H9 (cell line): ENCODE results near the gene CHD9. TPM values are rescaled to one million over a fixed set of nuclear protein-coding genes. Genes with fewer than 3 reads are reported as not detected.

ENCODE experiments used
- DNase-seq: peaks from one replicate; pipeline ENCODE4 v3.0.0-alpha.2; 2017
- H2AFZ ChIP-seq: one replicate; pipeline ENCODE4 v1.6.1; 2013; ENCODE audit warnings: mild to moderate bottlenecking, low read length, control low read depth, moderate library complexity
- H2AK5ac ChIP-seq: 2 replicates; pipeline ENCODE4 v1.6.1; 2013; ENCODE audit warnings: low read length, control low read depth, mixed read lengths; ENCODE audit not compliant: insufficient read length
- H2BK120ac ChIP-seq: one replicate; pipeline ENCODE4 v1.6.1; 2013; ENCODE audit warnings: low read depth, mild to moderate bottlenecking, low read length, control low read depth, inconsistent platforms; ENCODE audit not compliant: poor library complexity, severe bottlenecking
- H2BK12ac ChIP-seq: 2 replicates; pipeline ENCODE4 v1.6.1; 2013; ENCODE audit warnings: low read length, control low read depth, mixed read lengths, low read depth; ENCODE audit not compliant: insufficient read length
- H2BK15ac ChIP-seq: 2 replicates; pipeline ENCODE4 v1.6.1; 2013; ENCODE audit warnings: low read depth, low read length, control low read depth
- H2BK20ac ChIP-seq: one replicate; pipeline ENCODE4 v1.6.1; 2013; ENCODE audit warnings: low read depth, mild to moderate bottlenecking, low read length, control low read depth, inconsistent platforms; ENCODE audit not compliant: poor library complexity, severe bottlenecking
- H2BK5ac ChIP-seq: 2 replicates; pipeline ENCODE4 v1.6.1; 2013; ENCODE audit warnings: low read length, control low read depth, mixed read lengths; ENCODE audit not compliant: insufficient read length
- H3K14ac ChIP-seq: 2 replicates; pipeline ENCODE4 v1.6.1; 2013; ENCODE audit warnings: low read length, control low read depth; ENCODE audit not compliant: insufficient read depth
- H3K18ac ChIP-seq: 2 replicates; pipeline ENCODE4 v1.6.1; 2013; ENCODE audit warnings: low read depth, mild to moderate bottlenecking, mixed read lengths, low read length, control low read depth; ENCODE audit not compliant: insufficient read length
- H3K23ac ChIP-seq: 2 replicates; pipeline ENCODE4 v1.6.1; 2013; ENCODE audit warnings: low read length, control low read depth, mixed read lengths, low read depth; ENCODE audit not compliant: insufficient read length
- H3K23me2 ChIP-seq: 2 replicates; pipeline ENCODE4 v1.6.1; 2013; ENCODE audit warnings: low read depth, mild to moderate bottlenecking, mixed read lengths, low read length, control low read depth; ENCODE audit not compliant: insufficient read length, poor library complexity, severe bottlenecking
- H3K27ac ChIP-seq: 2 replicates; pipeline ENCODE4 v1.5.1; 2013; ENCODE audit warnings: low read length, control low read depth, mixed read lengths, low read depth; ENCODE audit not compliant: insufficient read length
- H3K27me3 ChIP-seq: 2 replicates; pipeline ENCODE4 v1.6.1; 2013; ENCODE audit warnings: low read length, control low read depth, inconsistent platforms; ENCODE audit not compliant: insufficient read depth
- H3K4ac ChIP-seq: 2 replicates; pipeline ENCODE4 v1.6.1; 2013; ENCODE audit warnings: low read depth, mild to moderate bottlenecking, control low read depth, inconsistent platforms, low read length, moderate library complexity
- H3K4me1 ChIP-seq: 2 replicates; pipeline ENCODE4 v1.6.1; 2013; ENCODE audit warnings: low read length, control low read depth, inconsistent platforms; ENCODE audit not compliant: insufficient read depth
- H3K4me2 ChIP-seq: 2 replicates; pipeline ENCODE4 v1.6.1; 2013; ENCODE audit warnings: low read length, control low read depth, mixed read lengths; ENCODE audit not compliant: insufficient read length, insufficient read depth
- H3K56ac ChIP-seq: 2 replicates; pipeline ENCODE4 v1.6.1; 2013; ENCODE audit warnings: low read depth, mild to moderate bottlenecking, mixed read lengths, low read length, control low read depth; ENCODE audit not compliant: insufficient read length
- H3K79me1 ChIP-seq: 2 replicates; pipeline ENCODE4 v1.6.1; 2013; ENCODE audit warnings: low read depth, mild to moderate bottlenecking, moderate library complexity, low read length, control low read depth, inconsistent platforms; ENCODE audit not compliant: insufficient read depth, poor library complexity, severe bottlenecking
- H3K79me2 ChIP-seq: 2 replicates; pipeline ENCODE4 v1.6.1; 2013; ENCODE audit warnings: low read length, control low read depth, inconsistent platforms; ENCODE audit not compliant: insufficient read depth
- H3K9ac ChIP-seq: 2 replicates; pipeline ENCODE4 v1.6.1; 2013; ENCODE audit warnings: low read length, control low read depth, mixed read lengths; ENCODE audit not compliant: insufficient read length; ENCODE audit errors: extremely low read depth
- H3K9me3 ChIP-seq: one replicate; pipeline ENCODE4 v1.6.1; 2013; ENCODE audit warnings: low read depth, low read length, inconsistent platforms; ENCODE audit not compliant: control insufficient read depth
- H3T11ph ChIP-seq: one replicate; pipeline ENCODE4 v1.6.1; 2013; ENCODE audit warnings: mild to moderate bottlenecking, low read length, control low read depth, inconsistent platforms
- H4K20me1 ChIP-seq: one replicate; pipeline ENCODE4 v1.6.1; 2013; ENCODE audit not compliant: control insufficient read depth, insufficient read length, insufficient read depth
- H4K5ac ChIP-seq: 2 replicates; pipeline ENCODE4 v1.6.1; 2013; ENCODE audit warnings: low read depth, mild to moderate bottlenecking, mixed read lengths, low read length, control low read depth; ENCODE audit not compliant: insufficient read length
- H4K8ac ChIP-seq: replicated peaks from 2 replicates; pipeline ENCODE4 v1.6.1; 2013; ENCODE audit warnings: low read length, control low read depth, mixed read lengths, low read depth; ENCODE audit not compliant: insufficient read length
- H4K91ac ChIP-seq: 2 replicates; pipeline ENCODE4 v1.6.1; 2013; ENCODE audit warnings: low read depth, mild to moderate bottlenecking, moderate library complexity, mixed read lengths, low read length, control low read depth; ENCODE audit not compliant: insufficient read length
- H3K27ac Mint-ChIP-seq, 3 experiments: 2 replicates in 2 of 3; 3 replicates in 1 of 3; pipeline ENCODE4 v1.8.0; 2020 to 2021; ENCODE audit warnings: mixed read lengths in 3 of 3, mild to moderate bottlenecking in 1 of 3, moderate library complexity in 1 of 3
- H3K27me3 Mint-ChIP-seq: 2 replicates; pipeline ENCODE4 v1.8.0; 2021; ENCODE audit warnings: low read depth, mild to moderate bottlenecking, moderate library complexity, mixed read lengths
- H3K36me3 Mint-ChIP-seq, 3 experiments: 2 replicates in 2 of 3; 3 replicates in 1 of 3; pipeline ENCODE4 v1.8.0; 2020 to 2021; ENCODE audit warnings: low read depth in 3 of 3, mixed read lengths in 3 of 3; ENCODE audit not compliant: insufficient read depth in 1 of 3
- H3K4me1 Mint-ChIP-seq, 2 experiments: 2 replicates each; pipeline ENCODE4 v1.8.0; 2020; ENCODE audit warnings: mixed read lengths in 2 of 2
- H3K4me3 Mint-ChIP-seq, 2 experiments: 2 replicates in 1 of 2; 3 replicates in 1 of 2; pipeline ENCODE4 v1.8.0; 2020 to 2021; ENCODE audit warnings: mild to moderate bottlenecking in 2 of 2, mixed read lengths in 2 of 2, moderate library complexity in 1 of 2
- H3K9me3 Mint-ChIP-seq, 2 experiments: 2 replicates in 1 of 2; 3 replicates in 1 of 2; pipeline ENCODE4 v1.8.0; 2020; ENCODE audit warnings: mild to moderate bottlenecking in 2 of 2, mixed read lengths in 2 of 2, moderate library complexity in 1 of 2
- CTCF ChIP-seq: fragments of 200-600 bp; sonication (generic); conservative IDR thresholded peaks from 3 replicates; pipeline ENCODE4 v1.8.0; 2021; ENCODE audit warnings: antibody characterized with exemption, mild to moderate bottlenecking
- WGBS: extraction: QIAGEN DNeasy Blood & Tissue Kit; methylation state at CpG from one replicate; pipeline ENCODE4 v1.1.7; 2013; ENCODE audit warnings: missing lambda C conversion rate, low lambda C conversion rate, mixed read lengths; ENCODE audit not compliant: insufficient read length; ENCODE audit errors: extremely low coverage; 5-methylcytosine and 5-hydroxymethylcytosine counted together
- total RNA-seq: library from RNA; stranded (reverse); gene quantifications from 2 replicates; pipeline ENCODE4 v1.2.1, GENCODE V29; 2021

The CHD9 gene
- total RNA-seq, 1 experiment from 2014 or later = 46.2 TPM

GRCh38 chr16:53372992-53373871, 318.4 kb downstream of the CHD9 start:
- H3K18ac ChIP-seq = no peak overlapping the region
- H4K91ac ChIP-seq = no peak overlapping the region
- no peak overlapping the region for H3T11ph ChIP-seq
- no peak overlapping the region for H3K56ac ChIP-seq
- H4K5ac ChIP-seq = no peak overlapping the region
- no peak overlapping the region for H2AK5ac ChIP-seq
- no CpG with 5 or more reads among the region's 56 CpGs for WGBS
- no peaks in the 10 kb centered on the region for H3K27me3 ChIP-seq
- no peaks in the 10 kb centered on the region for H3K4me1 ChIP-seq
- H3K4me1 Mint-ChIP-seq = peaks cover 0 to 5% of the 10 kb centered on the region in 2 experiments; a peak in 3 of 4 replicates
- no peak overlapping the region for H3K27ac ChIP-seq
- H3K9me3 Mint-ChIP-seq = no peaks in the 10 kb centered on the region
- H2BK15ac ChIP-seq = no peak overlapping the region
- H3K4me2 ChIP-seq = no peak overlapping the region
- no peak overlapping the region for H3K4ac ChIP-seq
- H2BK12ac ChIP-seq = no peak overlapping the region
- no peak overlapping the region for H2BK5ac ChIP-seq
- TF ChIP-seq CTCF = no peak
- no peaks in the 10 kb centered on the region for H3K23me2 ChIP-seq
- H2BK120ac ChIP-seq = no peak overlapping the region
- DNase-seq = peak; percentile 60
- H3K27ac Mint-ChIP-seq = peak overlapping the region in 1 of 3 experiments; percentile 42; a peak in 1 of 7 replicates
- H4K20me1 ChIP-seq = no peaks in the 10 kb centered on the region
- no peak overlapping the region for H4K8ac ChIP-seq
- no peak overlapping the region for H3K14ac ChIP-seq
- no peak overlapping the region for H2BK20ac ChIP-seq
- no peak overlapping the region for H3K23ac ChIP-seq
- H3K27me3 Mint-ChIP-seq = no peaks in the 10 kb centered on the region
- H3K79me1 ChIP-seq = no peaks in the 10 kb centered on the region
- no peaks in the 10 kb centered on the region for H3K9me3 ChIP-seq
- H3K4me3 Mint-ChIP-seq = no peak overlapping the region
- H3K79me2 ChIP-seq = no peaks in the 10 kb centered on the region
- H2AFZ ChIP-seq = no peak overlapping the region
- no peaks in the 10 kb centered on the region for H3K36me3 Mint-ChIP-seq
- no peak overlapping the region for H3K9ac ChIP-seq
